Keratinocyte (primary cell): Measurements from ENCODE around the gene METTL27. TPM values are rescaled to one million over a fixed set of nuclear protein-coding genes. Genes with fewer than 3 reads are reported as not detected.
"Not testable (repeated sequence)": the region's sequence is repeated elsewhere in the genome, so short reads cannot be mapped to it uniquely, and the experiment has no call there.

Experiments used
- DNase-seq: peaks from one replicate; pipeline ENCODE4 v3.0.0-alpha.2; 2011; ENCODE audit warnings: low read depth, missing footprints, low spot score
- FAIRE-seq: peaks from 2 replicates; lab custom pipeline; 2011; peaks lifted over from hg19 to GRCh38; lab: Jason Lieb, UNC
- H2AFZ ChIP-seq: 2 replicates; pipeline ENCODE4 v1.6.0; 2012; ENCODE audit warnings: low read length, control low read depth, inconsistent platforms; ENCODE audit not compliant: control insufficient read depth
- H3K27ac ChIP-seq: 2 replicates; pipeline ENCODE4 v1.5.1; 2011; ENCODE audit warnings: low read length; ENCODE audit not compliant: control insufficient read depth, insufficient read depth
- H3K27me3 ChIP-seq: 3 replicates; pipeline ENCODE4 v1.6.0; 2011; ENCODE audit warnings: low read length; ENCODE audit not compliant: control insufficient read depth, insufficient read depth; ENCODE audit errors: extremely low read depth
- H3K36me3 ChIP-seq, 2 experiments: 2 replicates in 1 of 2; 3 replicates in 1 of 2; pipeline ENCODE4 v1.5.1; 2011; ENCODE audit warnings: low read length in 2 of 2, mild to moderate bottlenecking in 1 of 2; ENCODE audit not compliant: control insufficient read depth in 2 of 2, insufficient read depth in 2 of 2; ENCODE audit errors: extremely low read depth in 1 of 2
- H3K4me1 ChIP-seq: 3 replicates; pipeline ENCODE4 v1.5.1; 2011; ENCODE audit warnings: low read length; ENCODE audit not compliant: control insufficient read depth, insufficient read depth; ENCODE audit errors: extremely low read depth
- H3K4me2 ChIP-seq: 3 replicates; pipeline ENCODE4 v1.6.0; 2011; ENCODE audit warnings: low read depth, low read length; ENCODE audit not compliant: control insufficient read depth, insufficient read depth; ENCODE audit errors: extremely low read depth
- H3K4me3 ChIP-seq, 3 experiments: fragments of 200-600 bp in 1 of 3; sonication (generic) in 1 of 3; 2 replicates in 2 of 3; 3 replicates in 1 of 3; pipeline ENCODE4 v1.5.1; 2011 to 2016; ENCODE audit warnings: low read length in 3 of 3, mild to moderate bottlenecking in 3 of 3, control low read depth in 2 of 3, inconsistent platforms in 1 of 3, low read depth in 1 of 3, mixed read lengths in 1 of 3, mixed run types in 1 of 3, moderate library complexity in 1 of 3; ENCODE audit not compliant: control insufficient read depth in 2 of 3, insufficient read depth in 2 of 3; ENCODE audit errors: extremely low read depth in 1 of 3
- H3K79me2 ChIP-seq: 2 replicates; pipeline ENCODE4 v1.6.0; 2012; ENCODE audit warnings: low read length; ENCODE audit not compliant: control insufficient read depth, insufficient read depth
- H3K9ac ChIP-seq: 3 replicates; pipeline ENCODE4 v1.6.0; 2011; ENCODE audit warnings: low read length; ENCODE audit not compliant: control insufficient read depth, insufficient read depth; ENCODE audit errors: extremely low read depth
- H3K9me1 ChIP-seq: 3 replicates; pipeline ENCODE4 v1.6.0; 2011; ENCODE audit warnings: low read length; ENCODE audit not compliant: control insufficient read depth, insufficient read depth; ENCODE audit errors: extremely low read depth
- H3K9me3 ChIP-seq: 2 replicates; pipeline ENCODE4 v1.5.1; 2012; ENCODE audit warnings: low read depth, low read length; ENCODE audit not compliant: control insufficient read depth
- H4K20me1 ChIP-seq: 3 replicates; pipeline ENCODE4 v1.6.0; 2011; ENCODE audit warnings: low read length; ENCODE audit not compliant: control insufficient read depth, insufficient read depth; ENCODE audit errors: extremely low read depth
- CTCF ChIP-seq, 3 experiments: IDR thresholded peaks in 1 of 3; conservative IDR thresholded peaks in 1 of 3; optimal IDR thresholded peaks in 1 of 3; 2 replicates in 2 of 3; 3 replicates in 1 of 3; pipeline versions ENCODE3 to v1.5.1; 2011; ENCODE audit warnings: low read length in 3 of 3, mild to moderate bottlenecking in 3 of 3, moderate library complexity in 2 of 3, control low read depth in 1 of 3, inconsistent platforms in 1 of 3; ENCODE audit not compliant: insufficient read depth in 2 of 3; ENCODE audit errors: extremely low read depth in 1 of 3
- EZH2 ChIP-seq: IDR thresholded peaks from one replicate; pipeline ENCODE4 v1.6.1; 2012; ENCODE audit warnings: inconsistent platforms, mild to moderate bottlenecking, low read length, moderate library complexity
- dilution Hi-C: fragments of 300-500 bp; cut with MboI; formaldehyde crosslinking; loops from one replicate; pipeline ENCODE4 v1.7.0; 2020; ENCODE audit warnings: low sequenced_read_pairs; ENCODE audit not compliant: extremely low pct_ligation_motif_present
- polyA plus RNA-seq, 5 experiments: library from polyadenylated mRNA; depleted of rRNA in 3 of 5; stranded (reverse) in 3 of 5; stranded (forward) in 1 of 5; unstranded in 1 of 5; fragments of >200 nt; gene quantifications; 1 replicate in 1 of 5; 2 replicates in 3 of 5; 3 replicates in 1 of 5; pipeline versions ENCODE4 v1.2.1 to v1.2.3, GENCODE V29; 2011 to 2012; ENCODE audit warnings: missing spikeins in 2 of 5, low read depth in 1 of 5, low replicate concordance in 1 of 5

Gene METTL27
- polyA plus RNA-seq, 1 donor (not counting 4 experiments of a cell fraction or from before 2014, with no cell fraction given): 0.90 TPM

DNA sequence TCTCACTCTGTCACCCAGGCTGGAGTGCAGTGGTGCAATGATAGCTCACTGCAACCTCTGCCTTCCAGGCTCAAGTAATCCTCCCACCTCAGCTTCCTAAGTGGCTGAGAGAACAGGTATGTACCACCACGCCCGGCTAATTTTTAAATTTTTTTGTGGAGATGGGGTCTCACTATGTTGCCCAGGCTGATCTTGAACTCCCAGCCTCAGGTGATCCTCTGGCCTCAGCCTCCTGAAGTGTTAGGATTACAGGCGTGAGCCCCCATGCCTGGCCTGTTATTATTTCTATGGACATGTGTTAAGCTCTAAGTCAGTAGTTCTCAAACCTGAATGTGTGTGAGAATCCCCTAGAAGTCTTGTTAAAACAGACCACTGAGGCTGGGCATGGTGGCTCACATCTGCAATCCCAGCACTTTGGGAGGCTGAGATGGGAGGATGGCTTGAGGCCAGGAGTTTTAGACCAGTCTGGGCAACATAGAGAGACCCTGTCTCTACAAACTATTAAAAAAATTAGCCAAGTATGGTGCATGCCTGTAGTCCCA lies 43.2 kb upstream of the METTL27 start:
- H3K9me1 ChIP-seq: no peaks in the 10 kb centered on the region
- no peaks in the 10 kb centered on the region for H3K4me1 ChIP-seq
- H3K27me3 ChIP-seq: peaks cover 26% of the 10 kb centered on the region
- H3K4me3 ChIP-seq: no peak overlapping the region
- H3K9ac ChIP-seq: no peak overlapping the region
- dilution Hi-C loops: no loop called here
- DNase-seq (no peak), FAIRE-seq (no peak)
- no peak overlapping the region for H2AFZ ChIP-seq
- H3K27ac ChIP-seq: no peak overlapping the region
- no peaks in the 10 kb centered on the region for H4K20me1 ChIP-seq
- H3K4me2 ChIP-seq: no peak overlapping the region
- TF ChIP-seq CTCF (optimal IDR thresholded peaks at IDR 0.05 in 1 of 3, IDR thresholded peaks at IDR 0.05 in 1 of 3, conservative IDR thresholded peaks at IDR 0.05 in 1 of 3; ENCODE audit: extremely low read depth in 1 of 3, insufficient read depth in 2 of 3, low read length in 3 of 3): no peak
- no peak for TF ChIP-seq EZH2
- H3K36me3 ChIP-seq: no peaks in the 10 kb centered on the region
- no peaks in the 10 kb centered on the region for H3K9me3 ChIP-seq
- no peaks in the 10 kb centered on the region for H3K79me2 ChIP-seq

DNA sequence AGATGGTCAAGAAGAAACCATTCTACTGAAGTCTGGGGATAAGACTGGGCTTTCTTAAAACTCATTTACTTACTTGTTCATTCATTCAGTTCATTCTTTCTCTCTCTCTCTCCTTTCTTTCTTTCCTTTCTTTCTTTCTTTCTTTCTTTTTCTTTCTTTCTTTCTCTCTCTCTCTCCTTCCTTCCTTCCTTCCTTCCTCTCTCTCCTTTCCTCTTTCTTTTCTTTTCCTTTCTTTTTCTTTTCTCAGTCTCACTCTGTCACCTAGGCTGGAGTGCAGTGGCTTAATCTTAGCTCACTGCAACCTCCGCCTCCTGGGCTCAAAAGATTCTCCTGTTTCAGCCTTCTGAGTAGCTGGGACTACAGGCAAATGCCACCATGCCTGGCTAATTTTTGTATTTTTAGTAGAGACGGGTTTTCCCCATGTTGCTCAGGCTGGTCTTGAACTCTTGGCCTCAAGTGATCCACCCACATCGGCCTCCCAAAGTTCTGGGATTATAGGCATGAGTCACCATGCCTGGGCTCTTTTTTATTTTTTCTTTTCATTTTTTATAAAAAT lies 42.6 kb upstream of the METTL27 start:
- H3K36me3 ChIP-seq, H3K9ac ChIP-seq, FAIRE-seq, H3K79me2 ChIP-seq, dilution Hi-C loops, H3K27ac ChIP-seq, H2AFZ ChIP-seq, H3K4me3 ChIP-seq, DNase-seq, H3K4me1 ChIP-seq, H3K9me3 ChIP-seq, H3K9me1 ChIP-seq, H3K4me2 ChIP-seq, H4K20me1 ChIP-seq: not testable (repeated sequence)
- H3K27me3 ChIP-seq: peaks cover 31% of the 10 kb centered on the region

DNA sequence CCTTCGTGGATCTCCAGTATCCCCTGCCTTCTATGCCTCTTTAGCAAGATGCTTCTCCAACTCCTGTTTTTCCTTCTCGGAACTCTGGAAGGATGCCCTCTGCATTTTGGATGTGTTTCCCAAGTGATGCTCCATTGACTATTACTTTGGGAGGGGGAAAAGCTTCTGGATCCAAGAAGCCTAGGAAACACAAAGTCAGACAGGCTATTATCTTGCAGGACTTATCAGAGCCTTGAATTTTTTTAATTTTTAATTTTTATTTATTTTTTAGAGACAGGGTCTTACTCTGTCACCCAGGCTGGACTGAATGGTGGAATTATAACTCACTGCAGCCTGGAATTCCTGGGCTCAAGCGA lies 39.7 kb upstream of the METTL27 start:
- H3K27ac ChIP-seq: no peak overlapping the region
- H3K9me1 ChIP-seq: no peaks in the 10 kb centered on the region
- no peak overlapping the region for H2AFZ ChIP-seq
- H3K9me3 ChIP-seq: no peaks in the 10 kb centered on the region
- no peaks in the 10 kb centered on the region for H3K4me1 ChIP-seq
- no peaks in the 10 kb centered on the region for H3K36me3 ChIP-seq
- H3K27me3 ChIP-seq: peaks cover 28% of the 10 kb centered on the region
- no peaks in the 10 kb centered on the region for H4K20me1 ChIP-seq
- dilution Hi-C loops: no loop called here
- H3K9ac ChIP-seq: no peak overlapping the region
- H3K4me3 ChIP-seq: no peak overlapping the region
- no peak overlapping the region for H3K4me2 ChIP-seq
- H3K79me2 ChIP-seq: no peaks in the 10 kb centered on the region
- TF ChIP-seq EZH2 (no peak), CTCF (optimal IDR thresholded peaks at IDR 0.05 in 1 of 3, IDR thresholded peaks at IDR 0.05 in 1 of 3, conservative IDR thresholded peaks at IDR 0.05 in 1 of 3; ENCODE audit: extremely low read depth in 1 of 3, insufficient read depth in 2 of 3, low read length in 3 of 3) (no peak)
- FAIRE-seq (no peak), DNase-seq (no peak)
